H1 (cell line): ENCODE results near the gene CLPTM1L. TPM values are rescaled to one million over a fixed set of nuclear protein-coding genes. Genes with fewer than 3 reads are reported as not detected.

Source experiments
- CTCF ChIA-PET: fragments of 300-600 bp; sonication (Branson Sonifier 250); formaldehyde crosslinking; loops from one replicate; lab custom pipeline; 2021; ENCODE audit not compliant: partially characterized antibody; lab: Charles Lee
- POLR2A ChIA-PET: fragments of 300-600 bp; sonication (Branson Sonifier 250); formaldehyde crosslinking; loops from one replicate; lab custom pipeline; 2021; ENCODE audit warnings: inconsistent platforms; ENCODE audit not compliant: partially characterized antibody; lab: Charles Lee
- DNase-seq, 2 experiments: peaks; one replicate each; pipeline versions ENCODE4 v3.0.0 to v3.0.0-alpha.2; 2010 to 2022; ENCODE audit warnings: low spot score in 2 of 2, low read depth in 1 of 2, mixed read lengths in 1 of 2
- FAIRE-seq: peaks from 2 replicates; lab custom pipeline; 2011; peaks lifted over from hg19 to GRCh38; lab: Jason Lieb, UNC
- H2AFZ ChIP-seq: 2 replicates; pipeline ENCODE4 v1.8.1; 2012; ENCODE audit warnings: low read length, inconsistent platforms
- H2AK5ac ChIP-seq: 2 replicates; pipeline ENCODE4 v1.6.1; 2013; ENCODE audit warnings: low read depth, low read length
- H2BK120ac ChIP-seq: replicated peaks from 2 replicates; pipeline ENCODE3; 2013; ENCODE audit warnings: low read depth, low read length, inconsistent platforms
- H2BK12ac ChIP-seq: 2 replicates; pipeline ENCODE4 v1.6.1; 2013; ENCODE audit warnings: low read depth, low read length
- H2BK15ac ChIP-seq: 2 replicates; pipeline ENCODE4 v1.6.1; 2013; ENCODE audit warnings: low read length
- H2BK20ac ChIP-seq: 2 replicates; pipeline ENCODE4 v1.6.1; 2013; ENCODE audit warnings: low read length
- H2BK5ac ChIP-seq: 2 replicates; pipeline ENCODE4 v1.6.1; 2013; ENCODE audit warnings: low read depth, low read length
- H3K14ac ChIP-seq: 2 replicates; pipeline ENCODE4 v1.6.1; 2013; ENCODE audit warnings: inconsistent platforms; ENCODE audit not compliant: insufficient read length
- H3K18ac ChIP-seq: 2 replicates; pipeline ENCODE4 v1.6.1; 2013; ENCODE audit warnings: low read length; ENCODE audit errors: extremely low read depth
- H3K23ac ChIP-seq: 2 replicates; pipeline ENCODE4 v1.6.1; 2013; ENCODE audit warnings: inconsistent platforms; ENCODE audit not compliant: insufficient read length
- H3K23me2 ChIP-seq: 2 replicates; pipeline ENCODE4 v1.6.1; 2013; ENCODE audit warnings: low read depth, low read length
- H3K27ac ChIP-seq: 2 replicates; pipeline ENCODE4 v1.6.1; 2011; ENCODE audit warnings: low read depth, low read length, inconsistent platforms
- H3K27me3 ChIP-seq, 4 experiments: replicated peaks in 1 of 4; 1 replicate in 1 of 4; 2 replicates in 3 of 4; pipeline versions ENCODE4 v1.6.1 to v1.8.1; 2011 to 2013; ENCODE audit warnings: low read length in 3 of 4, mild to moderate bottlenecking in 3 of 4, inconsistent platforms in 2 of 4, mixed read lengths in 2 of 4, moderate library complexity in 1 of 4; ENCODE audit not compliant: control insufficient read depth in 3 of 4, insufficient read depth in 3 of 4; ENCODE audit errors: extremely low read depth in 1 of 4
- H3K36me3 ChIP-seq, 4 experiments: 2 replicates each; pipeline versions ENCODE4 v1.6.1 to v1.8.1; 2011 to 2013; ENCODE audit warnings: mild to moderate bottlenecking in 4 of 4, low read length in 3 of 4, moderate library complexity in 2 of 4, control low read depth in 1 of 4, inconsistent platforms in 1 of 4; ENCODE audit not compliant: insufficient read depth in 4 of 4, control insufficient read depth in 2 of 4
- H3K4ac ChIP-seq: replicated peaks from 2 replicates; pipeline ENCODE3; 2013; ENCODE audit warnings: low read length, low read depth, mixed read lengths, inconsistent platforms; ENCODE audit not compliant: insufficient read length
- H3K4me1 ChIP-seq, 4 experiments: replicated peaks in 1 of 4; 1 replicate in 1 of 4; 2 replicates in 3 of 4; pipeline versions ENCODE4 v1.6.1 to v1.8.1; 2011 to 2013; ENCODE audit warnings: low read length in 3 of 4, inconsistent platforms in 2 of 4, mixed read lengths in 1 of 4; ENCODE audit not compliant: insufficient read depth in 4 of 4, control insufficient read depth in 3 of 4
- H3K4me2 ChIP-seq, 2 experiments: 2 replicates each; pipeline versions ENCODE4 v1.6.1 to v1.8.1; 2011 to 2013; ENCODE audit warnings: low read depth in 2 of 2, low read length in 2 of 2, control low read depth in 1 of 2, inconsistent platforms in 1 of 2, mild to moderate bottlenecking in 1 of 2; ENCODE audit not compliant: insufficient read depth in 1 of 2
- H3K4me3 ChIP-seq, 4 experiments: fragments of 200-600, 300-600 bp in 1 of 4; sonication (generic), shearing (Covaris generic), sonication (Bioruptor Twin) in 1 of 4; 2 replicates each; pipeline versions ENCODE4 v1.5.1 to v1.8.1; 2011 to 2016; ENCODE audit warnings: low read length in 4 of 4, low read depth in 3 of 4, control low read depth in 2 of 4, inconsistent platforms in 2 of 4, mild to moderate bottlenecking in 2 of 4, mixed read lengths in 1 of 4, moderate library complexity in 1 of 4; ENCODE audit not compliant: insufficient read depth in 2 of 4; ENCODE audit errors: extremely low read depth in 1 of 4
- H3K56ac ChIP-seq: replicated peaks from 2 replicates; pipeline ENCODE3; 2013; ENCODE audit warnings: low read depth, mild to moderate bottlenecking, mixed read lengths, low read length, inconsistent platforms; ENCODE audit not compliant: insufficient read length
- H3K79me1 ChIP-seq: 2 replicates; pipeline ENCODE4 v1.6.1; 2013; ENCODE audit warnings: low read depth, low read length, control low read depth
- H3K79me2 ChIP-seq, 2 experiments: 2 replicates each; pipeline versions ENCODE4 v1.6.1 to v1.8.1; 2012 to 2013; ENCODE audit warnings: low read length in 2 of 2, mild to moderate bottlenecking in 2 of 2, inconsistent platforms in 1 of 2; ENCODE audit not compliant: insufficient read depth in 2 of 2, control insufficient read depth in 1 of 2
- H3K9ac ChIP-seq, 4 experiments: replicated peaks in 1 of 4; 1 replicate in 1 of 4; 2 replicates in 3 of 4; pipeline versions ENCODE4 v1.6.1 to v1.8.1; 2011 to 2013; ENCODE audit warnings: low read depth in 3 of 4, low read length in 3 of 4, control low read depth in 2 of 4, mild to moderate bottlenecking in 2 of 4, moderate library complexity in 2 of 4, inconsistent platforms in 1 of 4; ENCODE audit errors: extremely low read depth in 1 of 4
- H3K9me3 ChIP-seq, 2 experiments: 2 replicates each; pipeline versions ENCODE4 v1.6.1 to v1.8.1; 2012 to 2013; ENCODE audit warnings: mild to moderate bottlenecking in 2 of 2, moderate library complexity in 2 of 2, control low read depth in 1 of 2, inconsistent platforms in 1 of 2, low read depth in 1 of 2, low read length in 1 of 2, mixed read lengths in 1 of 2; ENCODE audit not compliant: insufficient read depth in 2 of 2
- H4K20me1 ChIP-seq, 2 experiments: replicated peaks in 1 of 2; 2 replicates each; pipeline versions ENCODE3 to v1.8.1; 2011 to 2013; ENCODE audit warnings: inconsistent platforms in 2 of 2, low read length in 2 of 2, mild to moderate bottlenecking in 1 of 2; ENCODE audit not compliant: insufficient read depth in 2 of 2, control insufficient read depth in 1 of 2
- H4K5ac ChIP-seq: 2 replicates; pipeline ENCODE4 v1.6.1; 2013; ENCODE audit warnings: low read length, low read depth, mixed read lengths, inconsistent platforms; ENCODE audit not compliant: insufficient read length
- H4K8ac ChIP-seq: 2 replicates; pipeline ENCODE4 v1.8.0; 2013; ENCODE audit warnings: mild to moderate bottlenecking, moderate library complexity, low read length, inconsistent platforms; ENCODE audit not compliant: insufficient read depth; ENCODE audit errors: extremely low read depth
- H4K91ac ChIP-seq: replicated peaks from 2 replicates; pipeline ENCODE3; 2013; ENCODE audit warnings: low read length, mixed read lengths, inconsistent platforms; ENCODE audit not compliant: insufficient read length
- CEBPB ChIP-seq: IDR thresholded peaks from 2 replicates; pipeline ENCODE4 v1.6.1; 2012; ENCODE audit warnings: low read depth, low read length
- CHD1 ChIP-seq: IDR thresholded peaks from 2 replicates; pipeline ENCODE4 v1.6.1; 2012; ENCODE audit warnings: low read depth, low read length, improper control_type of control experiment
- EP300 ChIP-seq, 2 experiments: IDR thresholded peaks; 1 replicate in 1 of 2; 2 replicates in 1 of 2; pipeline ENCODE4 v1.6.1; 2011 to 2012; ENCODE audit warnings: low read depth in 2 of 2, low read length in 2 of 2, mild to moderate bottlenecking in 2 of 2, borderline replicate concordance in 1 of 2, inconsistent platforms in 1 of 2, moderate library complexity in 1 of 2
- EZH2 ChIP-seq: fragments of 200-600 bp; sonication (generic); IDR thresholded peaks from 2 replicates; pipeline ENCODE4 v1.7.1; 2012; ENCODE audit warnings: low read depth, mild to moderate bottlenecking, moderate library complexity, low read length, inconsistent platforms; ENCODE audit not compliant: severe bottlenecking
- HDAC2 ChIP-seq, 2 experiments: fragments of 300-600 bp in 1 of 2; sonication (generic) in 1 of 2; IDR thresholded peaks; 2 replicates each; pipeline ENCODE4 v1.6.1; 2011 to 2012; ENCODE audit warnings: low read depth in 2 of 2, low read length in 2 of 2, mild to moderate bottlenecking in 2 of 2, moderate library complexity in 2 of 2, borderline replicate concordance in 1 of 2, inconsistent platforms in 1 of 2
- MAFK ChIP-seq: IDR thresholded peaks from 2 replicates; pipeline ENCODE4 v1.6.1; 2012; ENCODE audit warnings: low read depth, mild to moderate bottlenecking, improper control_type of control experiment, low read length
- RAD21 ChIP-seq, 2 experiments: IDR thresholded peaks in 1 of 2; conservative IDR thresholded peaks in 1 of 2; 2 replicates each; pipeline ENCODE4 v1.6.1; 2011; ENCODE audit warnings: low read depth in 2 of 2, low read length in 2 of 2, improper control_type of control experiment in 1 of 2, inconsistent platforms in 1 of 2, mild to moderate bottlenecking in 1 of 2, moderate library complexity in 1 of 2
- TAF1 ChIP-seq: IDR thresholded peaks from 2 replicates; pipeline ENCODE4 v1.6.1; 2011; ENCODE audit warnings: mild to moderate bottlenecking, low read depth, low read length
- USF2 ChIP-seq: IDR thresholded peaks from 2 replicates; pipeline ENCODE4 v1.6.1; 2011; ENCODE audit warnings: low read length, improper control_type of control experiment
- WGBS, 2 experiments: shearing (Covaris generic) in 1 of 2; methylation state at CpG; one replicate each; pipeline versions ENCODE4 v1.1.6 to v1.1.7; 2013 to 2015; ENCODE audit warnings: low lambda C conversion rate in 2 of 2, mixed read lengths in 2 of 2, inconsistent platforms in 1 of 2, low coverage in 1 of 2, missing lambda C conversion rate in 1 of 2; ENCODE audit not compliant: insufficient replicate concordance in 2 of 2, insufficient coverage in 1 of 2, insufficient read length in 1 of 2; ENCODE audit errors: extremely low coverage in 1 of 2, missing lambda C conversion rate in 1 of 2; 5-methylcytosine and 5-hydroxymethylcytosine counted together
- polyA plus RNA-seq, 7 experiments: library from polyadenylated mRNA; depleted of rRNA in 3 of 7; stranded (reverse) in 5 of 7; unstranded in 2 of 7; fragments of >200 nt in 5 of 7; fragments of 200-250 nt in 2 of 7; gene quantifications; 1 replicate in 5 of 7; 2 replicates in 1 of 7; 4 replicates in 1 of 7; pipeline versions ENCODE4 v1.2.1 to v1.2.3, GENCODE V29; 2011 to 2013; ENCODE audit warnings: missing spikeins in 2 of 7, mixed read lengths in 2 of 7
- total RNA-seq: library from RNA; stranded (reverse); fragmentation: NEBNext Ultra II Directional; extraction: Animal tissue kit (Norgen Biotek cat#: 25700); gene quantifications from 2 replicates; pipeline ENCODE4 v1.2.1, GENCODE V29; 2021

Gene CLPTM1L
- total and polyA plus RNA-seq, 2 of the 8 experiments (the other 6 are each of a cell fraction or from before 2014, with no cell fraction given), result 102 to 119 TPM

- no peak overlapping the region for H4K8ac ChIP-seq
- H2BK5ac ChIP-seq, result no peak overlapping the region
- peaks cover 0 to 7% (median 0%) of the 10 kb centered on the region in 4 experiments; a peak in 3 of 8 replicates for H3K36me3 ChIP-seq
- no peak overlapping the region for H2BK15ac ChIP-seq
- H4K5ac ChIP-seq, result no peak overlapping the region
- POLR2A ChIA-PET, result interaction anchor here (0.8 kb wide), 1 partner anchor 50 kb away, joined by 3 read pairs; no protein-coding TSS in a partner anchor
- H2AK5ac ChIP-seq, result no peak overlapping the region
- H3K9me3 ChIP-seq, result peaks cover 0 to 4% of the 10 kb centered on the region in 2 experiments; a peak in 1 of 4 replicates
- no peak overlapping the region for H3K27ac ChIP-seq
- H4K20me1 ChIP-seq, result peaks cover 9 to 18% of the 10 kb centered on the region in 2 experiments
- no peak overlapping the region for H3K18ac ChIP-seq
- CTCF ChIA-PET, result interaction anchor here (0.6 kb wide), 1 partner anchor 480 kb away, joined by 3 read pairs; no protein-coding TSS in a partner anchor
- no peak overlapping the region for H2BK20ac ChIP-seq
- H2BK12ac ChIP-seq, result no peak overlapping the region
- H3K79me1 ChIP-seq, result peaks cover 2% of the 10 kb centered on the region; the same call in 1 of the 2 replicates
- H3K14ac ChIP-seq, result no peak overlapping the region
- H2BK120ac ChIP-seq, result no peak overlapping the region
- DNase-seq, result peak in 1 of 2 experiments; percentile 42
- no peak overlapping the region for H3K4me2 ChIP-seq
- no peak overlapping the region for H3K4me3 ChIP-seq
- no peak overlapping the region for H3K23ac ChIP-seq
- H4K91ac ChIP-seq, result no peak overlapping the region
- 88% methylated on average over 37 of the region's 37 CpGs; no CpG with 5 or more reads in 1 of the 2 experiments for WGBS, 2 experiments
- H3K27me3 ChIP-seq, result no peaks in the 10 kb centered on the region; a peak in 1 of 7 replicates
- peaks cover 0 to 22% of the 10 kb centered on the region in 2 experiments; a peak in 3 of 4 replicates for H3K79me2 ChIP-seq
- H3K56ac ChIP-seq, result no peak overlapping the region
- H3K9ac ChIP-seq, result no peak overlapping the region
- no peaks in the 10 kb centered on the region for H3K23me2 ChIP-seq
- no peaks in the 10 kb centered on the region for H3K4me1 ChIP-seq
- H2AFZ ChIP-seq, result no peak overlapping the region
- no peak for FAIRE-seq
- no peak overlapping the region for H3K4ac ChIP-seq
- TF ChIP-seq MAFK, result no peak
- no peak for TF ChIP-seq EZH2
- TF ChIP-seq CHD1, result no peak
- no peak for TF ChIP-seq CEBPB
- no peak for TF ChIP-seq USF2
- no peak for TF ChIP-seq EP300 (IDR thresholded peaks at IDR 0.05; ENCODE audit: borderline replicate concordance in 1 of 2, low read depth in 2 of 2, low read length in 2 of 2)
- no peak for TF ChIP-seq RAD21 (IDR thresholded peaks at IDR 0.05 in 1 of 2, conservative IDR thresholded peaks at IDR 0.05 in 1 of 2; ENCODE audit: low read depth in 2 of 2, low read length in 2 of 2)
- TF ChIP-seq TAF1, result no peak
- no peak for TF ChIP-seq HDAC2 (IDR thresholded peaks at IDR 0.05; ENCODE audit: borderline replicate concordance in 1 of 2, low read depth in 2 of 2, low read length in 2 of 2)
Observed at GRCh38 chr5:1288439-1289335, 56.2 kb downstream of the CLPTM1L start.
